Memory B cell (primary cell): ENCODE measurements around the gene ADD3.

Experiments
- ATAC-seq: fragments of 150-1000 bp; cut with Tn5 transposase; 2 replicates; pipeline ENCODE4 v1.10.0; 2021; ENCODE audit warnings: low read depth, mild to moderate bottlenecking, moderate library complexity
- DNase-seq, 2 donors: peaks; one replicate each; pipeline ENCODE4 v3.0.0; 2022; ENCODE audit warnings: low spot score in 2 of 2
- H3K27ac Mint-ChIP-seq: one replicate; pipeline ENCODE4 v1.8.0; 2022; ENCODE audit warnings: mild to moderate bottlenecking, moderate library complexity, mixed read lengths
- H3K27me3 Mint-ChIP-seq: one replicate; pipeline ENCODE4 v1.8.0; 2022; ENCODE audit warnings: mixed read lengths
- H3K36me3 Mint-ChIP-seq: one replicate; pipeline ENCODE4 v1.8.0; 2022; ENCODE audit warnings: mild to moderate bottlenecking, mixed read lengths
- H3K4me1 Mint-ChIP-seq: one replicate; pipeline ENCODE4 v1.8.0; 2022; ENCODE audit warnings: mixed read lengths
- H3K4me3 Mint-ChIP-seq: one replicate; pipeline ENCODE4 v1.8.0; 2022; ENCODE audit warnings: mild to moderate bottlenecking, moderate library complexity, mixed read lengths
- H3K9me3 Mint-ChIP-seq: one replicate; pipeline ENCODE4 v1.8.0; 2022; ENCODE audit warnings: mixed read lengths

The ADD3 gene, protein sequence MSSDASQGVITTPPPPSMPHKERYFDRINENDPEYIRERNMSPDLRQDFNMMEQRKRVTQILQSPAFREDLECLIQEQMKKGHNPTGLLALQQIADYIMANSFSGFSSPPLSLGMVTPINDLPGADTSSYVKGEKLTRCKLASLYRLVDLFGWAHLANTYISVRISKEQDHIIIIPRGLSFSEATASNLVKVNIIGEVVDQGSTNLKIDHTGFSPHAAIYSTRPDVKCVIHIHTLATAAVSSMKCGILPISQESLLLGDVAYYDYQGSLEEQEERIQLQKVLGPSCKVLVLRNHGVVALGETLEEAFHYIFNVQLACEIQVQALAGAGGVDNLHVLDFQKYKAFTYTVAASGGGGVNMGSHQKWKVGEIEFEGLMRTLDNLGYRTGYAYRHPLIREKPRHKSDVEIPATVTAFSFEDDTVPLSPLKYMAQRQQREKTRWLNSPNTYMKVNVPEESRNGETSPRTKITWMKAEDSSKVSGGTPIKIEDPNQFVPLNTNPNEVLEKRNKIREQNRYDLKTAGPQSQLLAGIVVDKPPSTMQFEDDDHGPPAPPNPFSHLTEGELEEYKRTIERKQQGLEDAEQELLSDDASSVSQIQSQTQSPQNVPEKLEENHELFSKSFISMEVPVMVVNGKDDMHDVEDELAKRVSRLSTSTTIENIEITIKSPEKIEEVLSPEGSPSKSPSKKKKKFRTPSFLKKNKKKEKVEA

DNA sequence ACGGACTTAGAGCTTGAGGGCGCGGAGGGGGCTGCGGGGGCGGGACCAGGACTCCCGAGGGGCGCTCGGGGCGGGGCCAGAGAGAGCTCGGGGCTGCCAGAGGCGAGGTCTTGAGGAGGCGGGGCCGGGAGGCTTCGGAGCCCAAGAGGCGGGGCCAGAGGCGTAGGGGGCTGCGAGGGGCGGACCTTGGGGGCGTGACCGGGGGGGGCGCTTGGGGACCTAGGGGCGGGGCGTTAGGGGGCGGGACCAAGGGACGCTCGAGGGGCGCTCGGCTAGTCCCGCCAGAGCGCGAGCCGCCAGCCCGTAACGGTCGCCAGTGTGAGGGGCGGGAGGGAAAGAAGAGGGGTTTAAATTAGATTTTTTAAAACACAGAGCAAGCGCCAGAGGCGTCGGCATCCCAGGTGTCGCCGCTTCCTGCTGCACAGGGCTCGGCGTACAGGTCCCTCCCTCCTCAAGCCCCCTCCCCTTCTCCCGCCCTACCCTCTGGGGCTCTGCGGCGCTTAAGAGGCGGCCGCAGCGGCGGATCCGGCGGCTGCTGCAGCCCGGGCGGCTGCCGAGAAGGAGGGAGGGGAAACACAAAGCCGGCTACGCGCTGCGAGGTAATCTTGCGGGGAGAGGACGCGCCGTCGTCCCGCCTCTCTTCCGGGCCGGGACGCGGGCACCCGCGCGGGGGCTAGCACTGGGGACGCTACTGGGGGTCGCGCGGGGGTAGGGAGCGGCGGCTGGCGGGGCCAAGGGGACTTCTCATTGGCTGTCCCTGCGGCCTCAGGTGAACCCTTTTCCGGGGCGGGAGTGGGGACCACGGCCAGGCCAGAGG is at the start of gene ADD3:
Gene ADD3, plus strand, starts transcription at position 284 of the 817 bp plus-strand sequence. CDS start 92,670 bp downstream, outside the sequence.
- Mint-ChIP-seq H3K27ac (no peak within 1 kb of the TSS), H3K4me3 (no peak within 1 kb of the TSS)

DNA sequence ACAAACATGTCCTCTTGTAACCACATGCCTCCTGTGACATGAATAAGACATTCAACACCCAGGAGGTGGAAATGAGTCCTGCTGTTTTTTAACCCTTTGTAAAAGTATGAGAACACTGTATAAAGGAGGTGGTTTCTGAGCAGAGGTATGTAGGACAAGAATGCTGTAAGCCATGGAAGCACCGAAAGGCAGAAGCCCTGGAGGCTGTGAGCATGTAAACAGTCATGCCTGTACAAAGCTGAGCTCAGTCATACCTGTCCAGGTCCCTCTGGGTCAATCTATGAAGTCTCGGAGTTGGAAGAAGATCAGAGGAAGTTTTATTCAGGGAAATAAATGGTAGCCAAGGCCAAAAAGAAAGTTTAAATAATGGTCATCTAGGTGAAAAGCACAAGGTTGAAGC is 49.7 kb upstream of the ADD3 start:
- no peaks in the 10 kb centered on the region for H3K36me3 Mint-ChIP-seq
- H3K27ac Mint-ChIP-seq: no peak overlapping the region
- DNase-seq (no peak), ATAC-seq (no peak)
- no peaks in the 10 kb centered on the region for H3K9me3 Mint-ChIP-seq
- H3K27me3 Mint-ChIP-seq: no peaks in the 10 kb centered on the region
- peaks cover 14% of the 10 kb centered on the region for H3K4me1 Mint-ChIP-seq
- no peak overlapping the region for H3K4me3 Mint-ChIP-seq

More for the DNA sequence above, at the start of gene ADD3:
- no peaks in the 10 kb centered on the region for H3K36me3 Mint-ChIP-seq
- peak; percentile 70 for ATAC-seq
- H3K4me1 Mint-ChIP-seq: peaks cover 35% of the 10 kb centered on the region
- peak; percentile 89 to 91 for DNase-seq
- no peaks in the 10 kb centered on the region for H3K9me3 Mint-ChIP-seq
- H3K27me3 Mint-ChIP-seq: no peaks in the 10 kb centered on the region

DNA sequence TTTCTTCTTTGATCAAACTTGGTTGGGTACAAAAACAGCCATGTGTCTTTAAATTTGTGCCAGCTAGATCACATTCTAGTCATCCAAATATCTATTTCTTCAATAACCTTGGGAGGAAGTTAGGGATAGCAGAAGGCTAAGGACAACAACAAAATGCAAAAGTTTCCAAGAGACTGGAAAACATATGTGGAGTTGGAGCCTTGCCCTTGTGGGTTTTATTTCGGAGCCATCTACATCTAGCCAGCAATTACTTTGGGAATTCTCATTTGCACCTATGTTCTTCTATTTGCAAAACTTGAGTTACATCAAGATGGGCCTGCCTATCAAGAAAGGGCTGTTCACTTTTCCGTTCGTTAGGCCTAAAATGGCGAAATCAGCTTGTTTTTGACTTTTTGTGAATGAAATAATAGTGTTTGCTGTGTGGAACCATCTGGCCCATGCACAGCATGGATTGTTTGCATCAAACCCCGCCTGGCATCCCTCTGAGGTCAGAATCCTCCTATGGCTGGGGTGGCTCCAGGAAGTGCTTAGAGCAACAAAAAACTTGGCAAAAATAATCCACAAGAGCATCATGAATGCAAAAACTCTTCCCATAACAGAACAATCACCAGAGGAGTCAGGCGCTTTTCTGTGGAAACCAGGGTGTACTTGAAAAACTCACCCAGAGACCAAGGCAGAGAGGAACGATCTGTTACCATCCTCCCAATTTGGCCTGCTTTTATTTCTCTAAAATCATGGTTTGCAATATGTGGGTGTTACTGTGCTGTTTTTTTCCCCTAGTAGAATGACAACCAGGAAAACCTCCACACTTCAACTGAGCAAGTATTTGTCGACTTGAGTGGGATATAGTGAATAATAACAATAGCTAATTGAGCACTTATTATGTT is 48.3 kb upstream of the ADD3 start:
- Mint-ChIP-seq H3K27ac (no peak overlapping the region), H3K4me1 (peaks cover 14% of the 10 kb centered on the region), H3K9me3 (no peaks in the 10 kb centered on the region), H3K4me3 (no peak overlapping the region), H3K27me3 (no peaks in the 10 kb centered on the region), H3K36me3 (no peaks in the 10 kb centered on the region)
- ATAC-seq: no peak
- no peak for DNase-seq

DNA sequence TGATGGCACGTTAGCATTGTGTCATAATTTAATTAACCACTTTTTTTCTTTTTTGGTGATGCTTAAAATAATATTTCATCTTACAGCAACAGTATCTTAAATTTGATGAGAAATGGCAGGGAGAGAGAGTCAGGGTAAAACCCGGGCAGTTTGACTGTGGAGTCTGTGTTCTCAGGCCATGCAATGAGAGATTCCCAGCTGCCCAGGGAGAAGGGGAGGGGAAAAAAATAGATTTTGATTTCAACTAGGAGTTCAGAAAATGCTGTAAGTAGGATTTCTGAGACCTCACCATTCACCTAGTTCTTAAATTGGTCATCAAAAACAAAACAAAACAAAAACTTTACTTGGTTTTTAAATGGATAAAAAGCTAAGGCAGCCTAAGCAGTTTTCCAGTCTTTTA is 47.1 kb upstream of the ADD3 start:
- DNase-seq: no peak
- Mint-ChIP-seq H3K4me3 (no peak overlapping the region), H3K27ac (no peak overlapping the region), H3K9me3 (no peaks in the 10 kb centered on the region), H3K4me1 (peaks cover 14% of the 10 kb centered on the region), H3K36me3 (no peaks in the 10 kb centered on the region), H3K27me3 (no peaks in the 10 kb centered on the region)
- ATAC-seq: no peak

DNA sequence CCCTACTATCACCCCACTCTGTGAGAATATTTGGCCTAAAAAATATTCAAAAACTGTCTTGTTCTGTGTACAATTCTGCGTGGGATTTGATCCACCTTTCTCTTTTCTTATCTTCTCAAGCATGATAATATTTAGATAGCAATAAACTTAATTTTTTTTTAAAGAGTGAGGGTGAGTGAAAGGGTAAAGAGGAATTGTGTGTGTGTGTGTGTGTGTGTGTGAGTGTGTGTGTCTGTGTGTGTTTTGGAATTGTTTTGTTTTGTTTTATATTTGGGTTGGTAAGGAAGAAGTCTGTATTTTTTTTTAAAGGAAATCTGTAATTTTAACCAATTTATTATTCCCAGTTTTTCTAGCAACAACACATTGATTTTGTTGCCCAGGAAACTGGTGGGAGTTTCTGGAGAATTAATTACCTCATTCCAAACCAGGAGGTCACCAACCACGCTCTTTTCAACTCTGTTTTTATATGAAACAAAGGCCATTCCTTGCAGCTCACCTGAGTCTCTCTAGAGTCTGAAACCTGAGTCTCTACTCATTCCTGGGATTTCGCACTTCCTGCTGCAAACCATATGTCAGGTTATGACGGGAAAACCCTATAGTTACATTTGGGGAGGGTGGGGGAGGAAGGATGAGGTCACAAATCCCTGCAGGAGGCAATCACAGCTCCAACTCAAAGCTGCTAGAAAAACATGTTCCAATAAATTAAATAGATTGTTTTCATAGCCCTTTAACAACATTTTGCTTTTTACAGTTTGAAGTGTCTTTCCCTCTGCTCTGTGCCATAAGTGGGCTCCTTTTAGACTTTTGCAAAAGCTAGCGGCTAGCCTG is 46.4 kb upstream of the ADD3 start:
- DNase-seq (no peak), ATAC-seq (no peak)
- H3K27ac Mint-ChIP-seq: no peak overlapping the region
- H3K4me1 Mint-ChIP-seq: peaks cover 14% of the 10 kb centered on the region
- no peaks in the 10 kb centered on the region for H3K36me3 Mint-ChIP-seq
- no peaks in the 10 kb centered on the region for H3K9me3 Mint-ChIP-seq
- no peak overlapping the region for H3K4me3 Mint-ChIP-seq
- no peaks in the 10 kb centered on the region for H3K27me3 Mint-ChIP-seq

DNA sequence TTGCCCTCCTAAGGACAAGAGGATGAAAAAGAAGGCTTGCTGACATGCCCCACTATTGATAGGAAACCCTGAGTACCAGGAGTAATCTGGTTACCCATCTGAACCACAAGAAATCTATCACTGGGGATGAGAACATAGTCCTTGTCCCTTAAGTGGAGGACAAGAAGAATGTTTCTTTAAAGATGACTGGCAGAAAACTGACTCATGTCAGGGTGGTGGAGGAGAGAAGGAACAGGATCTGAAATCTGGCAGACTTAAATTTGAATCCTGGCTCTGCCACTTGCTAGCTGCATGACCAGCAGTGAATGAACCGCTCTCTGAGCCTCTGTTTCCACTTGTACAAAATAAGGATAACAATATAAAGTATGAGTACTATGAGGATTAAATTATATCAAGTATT is 45.5 kb upstream of the ADD3 start:
- no peaks in the 10 kb centered on the region for H3K9me3 Mint-ChIP-seq
- ATAC-seq (no peak), DNase-seq (no peak)
- no peaks in the 10 kb centered on the region for H3K36me3 Mint-ChIP-seq
- H3K4me3 Mint-ChIP-seq: no peak overlapping the region
- no peaks in the 10 kb centered on the region for H3K27me3 Mint-ChIP-seq
- H3K27ac Mint-ChIP-seq: no peak overlapping the region
- peaks cover 7% of the 10 kb centered on the region for H3K4me1 Mint-ChIP-seq

DNA sequence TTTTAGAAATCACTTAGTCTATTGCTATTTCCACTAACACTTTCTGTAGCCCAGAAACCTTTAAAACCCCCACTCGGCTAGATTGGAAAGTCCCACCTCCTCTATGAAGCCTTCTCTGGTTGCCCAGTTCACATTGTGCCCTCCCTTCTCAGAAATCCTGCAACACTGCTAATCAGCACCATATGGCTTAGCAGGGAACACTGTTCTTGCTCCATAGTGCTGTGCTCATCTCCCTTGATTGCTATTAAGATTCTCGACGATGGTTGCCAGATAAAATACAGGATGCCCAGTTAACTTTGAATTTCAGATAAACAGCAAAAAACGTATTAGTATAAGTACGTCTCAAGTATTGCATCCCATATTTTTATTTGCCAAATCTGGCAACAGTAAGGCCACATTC is 44.3 kb upstream of the ADD3 start:
- no peaks in the 10 kb centered on the region for H3K9me3 Mint-ChIP-seq
- no peaks in the 10 kb centered on the region for H3K4me1 Mint-ChIP-seq
- DNase-seq (no peak), ATAC-seq (no peak)
- no peaks in the 10 kb centered on the region for H3K27me3 Mint-ChIP-seq
- no peaks in the 10 kb centered on the region for H3K36me3 Mint-ChIP-seq
- no peak overlapping the region for H3K4me3 Mint-ChIP-seq
- no peak overlapping the region for H3K27ac Mint-ChIP-seq

DNA sequence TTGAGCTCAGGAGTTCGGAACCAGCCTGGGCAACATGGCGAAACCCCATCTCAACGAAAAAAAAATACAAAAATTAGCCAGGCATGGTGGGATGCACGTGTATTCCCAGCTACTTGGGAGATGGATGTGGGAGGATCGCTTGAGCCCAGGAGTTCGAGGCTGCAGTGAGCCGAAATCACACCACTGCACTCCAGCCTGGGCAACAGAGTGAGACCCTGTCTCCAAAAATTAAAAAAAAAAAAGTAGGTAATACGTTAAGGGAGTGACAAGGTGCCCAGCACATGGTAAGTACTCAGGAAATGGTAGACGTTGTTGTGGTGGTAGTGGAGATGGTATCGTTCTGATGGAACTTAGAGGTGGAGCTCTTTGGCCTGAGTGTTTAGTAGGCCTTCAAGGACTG is 43.5 kb upstream of the ADD3 start:
- no peak for ATAC-seq
- Mint-ChIP-seq H3K36me3 (no peaks in the 10 kb centered on the region), H3K27ac (no peak overlapping the region), H3K4me3 (no peak overlapping the region), H3K9me3 (no peaks in the 10 kb centered on the region), H3K27me3 (no peaks in the 10 kb centered on the region), H3K4me1 (no peaks in the 10 kb centered on the region)
- DNase-seq: no peak

DNA sequence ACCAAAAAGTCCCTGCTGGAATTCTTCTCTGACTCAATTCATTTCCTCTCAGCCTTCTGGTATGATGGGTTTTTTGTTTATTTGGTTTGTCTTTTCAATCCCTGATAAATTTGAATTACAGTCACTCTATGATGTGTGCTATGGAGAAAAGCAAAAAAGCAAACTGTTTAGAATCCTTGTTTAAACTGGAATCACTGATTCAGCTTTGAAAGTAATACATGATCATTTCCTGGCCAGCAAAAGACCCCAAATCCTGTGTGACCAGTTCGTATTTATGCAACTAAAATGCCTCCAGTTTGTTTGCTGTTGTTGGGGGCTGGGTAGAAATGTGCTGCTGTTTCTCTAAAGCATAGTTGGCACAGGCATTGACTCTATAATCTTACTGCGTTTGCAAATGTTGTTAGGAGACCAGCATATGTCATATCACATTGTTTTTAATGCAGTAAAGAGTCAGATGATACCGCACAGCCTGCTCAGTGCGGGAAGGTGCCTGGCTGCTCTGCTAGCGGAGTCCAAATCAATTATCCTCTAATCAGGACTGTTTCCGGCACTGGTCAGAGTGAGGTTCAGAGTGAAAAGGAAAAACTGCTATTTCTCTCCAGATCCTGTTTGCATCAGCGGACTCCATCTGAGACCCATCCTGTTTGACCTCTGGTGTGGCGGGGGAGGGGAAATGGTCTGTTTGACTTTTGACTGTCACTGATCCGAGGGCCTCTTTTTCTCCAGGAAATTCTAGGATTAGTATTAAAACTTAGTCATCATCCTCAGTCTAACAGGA is 40.6 kb upstream of the ADD3 start:
- no peaks in the 10 kb centered on the region for H3K27me3 Mint-ChIP-seq
- DNase-seq: no peak
- no peak for ATAC-seq

DNA sequence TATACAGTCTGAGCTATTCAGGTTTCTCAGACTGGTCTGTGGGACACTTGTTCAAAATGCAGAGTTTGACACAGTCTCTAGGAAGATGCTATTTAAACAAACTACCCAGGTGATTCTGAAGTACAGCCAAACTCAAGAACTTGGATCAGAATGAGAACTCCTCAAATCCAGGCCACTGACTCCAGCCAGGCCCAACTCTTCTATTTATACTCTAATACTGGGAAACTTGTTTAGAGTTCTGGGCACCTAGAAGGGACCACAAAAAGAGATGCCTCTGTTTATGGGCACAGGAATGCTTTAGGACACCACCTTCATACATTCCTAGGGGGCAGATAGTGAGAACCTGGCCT is 40.1 kb upstream of the ADD3 start:
- no peak overlapping the region for H3K4me3 Mint-ChIP-seq
- DNase-seq: no peak
- H3K4me1 Mint-ChIP-seq: no peaks in the 10 kb centered on the region
- H3K36me3 Mint-ChIP-seq: no peaks in the 10 kb centered on the region
- no peak overlapping the region for H3K27ac Mint-ChIP-seq
- no peak for ATAC-seq
- H3K9me3 Mint-ChIP-seq: no peaks in the 10 kb centered on the region
- H3K27me3 Mint-ChIP-seq: no peaks in the 10 kb centered on the region

More for the DNA sequence above, 40.6 kb upstream of the ADD3 start:
- H3K27ac Mint-ChIP-seq: no peak overlapping the region
- no peaks in the 10 kb centered on the region for H3K4me1 Mint-ChIP-seq
- H3K4me3 Mint-ChIP-seq: no peak overlapping the region
- no peaks in the 10 kb centered on the region for H3K9me3 Mint-ChIP-seq
- no peaks in the 10 kb centered on the region for H3K36me3 Mint-ChIP-seq

DNA sequence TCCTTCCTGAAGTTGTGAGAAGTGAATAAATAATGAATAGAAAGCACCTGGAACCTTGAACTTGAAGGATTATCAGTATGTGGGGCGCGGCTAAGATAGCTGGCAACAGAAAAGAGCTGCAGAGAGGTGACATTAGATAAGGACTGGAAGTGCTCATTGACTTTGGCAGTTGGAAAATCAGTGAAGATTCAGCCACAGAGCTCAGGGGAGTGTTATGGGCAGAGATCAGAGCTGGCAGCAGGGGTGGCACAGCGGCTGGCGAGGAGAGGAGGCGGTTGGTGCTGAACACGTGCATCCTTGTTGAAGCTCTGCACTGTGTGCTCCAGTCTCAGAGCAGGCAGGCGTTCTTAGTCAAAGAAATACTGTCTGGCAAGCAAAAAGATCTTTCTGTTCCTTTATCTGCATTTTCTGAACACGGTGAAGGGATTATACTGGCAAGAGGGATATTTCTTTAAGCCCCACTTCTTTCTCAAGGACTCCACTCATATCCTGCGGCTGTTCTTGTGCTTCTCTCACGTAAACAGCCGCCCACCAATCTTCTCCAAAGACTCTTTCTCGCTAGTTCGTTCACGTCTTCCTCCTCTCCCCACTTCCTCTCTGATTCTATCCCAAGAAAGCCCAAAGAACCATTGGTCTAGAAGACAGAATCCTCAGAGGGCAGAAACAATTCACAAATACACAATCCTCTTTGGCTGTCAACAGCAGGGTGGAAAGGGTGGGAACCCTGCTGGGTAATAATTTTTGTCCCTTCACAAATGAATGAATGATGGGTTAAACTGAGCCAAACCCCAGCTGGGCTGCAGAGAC is 38.6 kb upstream of the ADD3 start:
- ATAC-seq (no peak), DNase-seq (no peak)
- Mint-ChIP-seq H3K4me3 (no peak overlapping the region), H3K27me3 (no peaks in the 10 kb centered on the region), H3K27ac (no peak overlapping the region), H3K36me3 (no peaks in the 10 kb centered on the region), H3K9me3 (no peaks in the 10 kb centered on the region), H3K4me1 (no peaks in the 10 kb centered on the region)
